A549 treated with DMSO at 1 μM for 4 hours (cell line): Measurements from ENCODE around the gene PIM3. TPM values are rescaled to one million over a fixed set of nuclear protein-coding genes. Genes with fewer than 3 reads are reported as not detected.

ENCODE experiments used
- total RNA-seq: library from RNA; stranded (reverse); fragments of 200-300 nt; extraction: Qiagen RNA extraction; gene quantifications from 5 replicates; pipeline ENCODE4 v1.2.3, GENCODE V29; 2022; ENCODE audit warnings: low read depth

PIM3 gene
- 25.4 to 36.8 TPM (median 29.6 TPM) in 5 replicates for total RNA-seq

DNA sequence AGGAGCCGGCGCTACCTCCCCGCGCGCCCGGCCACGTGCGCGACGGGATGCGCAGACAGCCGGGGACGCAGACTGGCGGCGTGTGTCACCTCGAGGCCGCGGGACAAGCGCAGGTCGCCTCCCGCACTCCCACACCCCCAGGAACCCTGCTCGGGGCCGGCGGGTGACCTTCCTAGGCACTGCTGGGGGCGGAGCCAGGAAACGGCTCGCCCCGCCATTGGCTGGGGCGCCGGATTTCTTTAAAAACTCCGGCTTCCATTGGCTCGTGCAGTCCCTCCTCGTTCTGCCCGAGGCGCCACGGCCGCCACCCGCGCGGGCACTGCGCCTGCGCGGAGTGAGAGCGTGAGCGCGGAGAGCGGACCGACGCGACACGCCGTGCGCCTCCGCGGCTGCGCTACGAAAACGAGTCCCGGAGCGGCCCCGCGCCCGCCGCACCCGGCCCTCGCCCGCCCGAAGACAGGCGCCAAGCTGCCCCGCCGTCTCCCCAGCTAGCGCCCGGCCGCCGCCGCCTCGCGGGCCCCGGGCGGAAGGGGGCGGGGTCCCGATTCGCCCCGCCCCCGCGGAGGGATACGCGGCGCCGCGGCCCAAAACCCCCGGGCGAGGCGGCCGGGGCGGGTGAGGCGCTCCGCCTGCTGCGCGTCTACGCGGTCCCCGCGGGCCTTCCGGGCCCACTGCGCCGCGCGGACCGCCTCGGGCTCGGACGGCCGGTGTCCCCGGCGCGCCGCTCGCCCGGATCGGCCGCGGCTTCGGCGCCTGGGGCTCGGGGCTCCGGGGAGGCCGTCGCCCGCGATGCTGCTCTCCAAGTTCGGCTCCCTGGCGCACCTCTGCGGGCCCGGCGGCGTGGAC lies at the start of gene PIM3:
Gene PIM3 (plus strand): TSS at position 614 of the 846 bp plus-strand sequence. CDS start 176 bp downstream, at position 790.

DNA sequence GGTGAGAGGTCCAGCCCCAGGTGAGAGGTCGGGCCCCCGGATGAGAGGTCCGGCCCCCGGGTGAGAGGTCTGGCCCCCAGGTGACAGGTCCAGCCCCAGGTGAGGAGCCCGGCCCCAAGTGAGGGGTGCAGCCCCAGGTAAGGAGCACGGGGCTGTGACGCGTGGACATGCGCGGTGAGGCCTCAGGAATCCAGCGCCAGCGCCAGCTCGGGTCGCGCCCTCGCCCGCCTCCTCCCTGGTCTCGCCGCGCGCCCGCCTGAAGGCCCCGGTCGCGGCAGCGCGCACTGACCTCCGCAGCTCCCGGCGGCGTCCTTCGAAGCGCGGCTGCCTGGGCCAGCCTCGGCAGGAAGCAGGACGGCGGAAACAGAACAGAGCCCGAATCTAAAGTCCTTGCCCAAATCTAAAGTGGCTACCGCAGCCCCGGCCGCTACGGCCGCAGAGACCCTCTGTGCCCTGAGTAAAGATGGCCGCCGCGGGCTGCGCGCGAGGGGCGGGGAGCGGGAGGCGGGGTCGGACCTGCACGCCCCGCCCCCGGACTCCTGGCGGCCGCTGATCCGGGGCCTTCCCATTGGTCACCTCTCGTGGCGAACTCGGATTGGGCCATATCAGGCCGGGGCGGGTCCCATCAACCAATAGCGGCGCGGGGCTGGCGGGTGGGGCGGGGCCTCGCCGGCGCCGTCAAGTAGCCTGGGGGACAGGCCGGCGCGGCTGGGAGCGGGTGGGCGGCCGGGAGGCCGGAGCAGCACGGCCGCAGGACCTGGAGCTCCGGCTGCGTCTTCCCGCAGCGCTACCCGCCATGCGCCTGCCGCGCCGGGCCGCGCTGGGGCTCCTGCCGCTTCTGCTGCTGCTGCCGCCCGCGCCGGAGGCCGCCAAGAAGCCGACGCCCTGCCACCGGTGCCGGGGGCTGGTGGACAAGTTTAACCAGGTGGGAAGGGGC lies 42.3 kb upstream of the PIM3 start, which contains the start of the genes ALG12 and CRELD2:
Gene ALG12 (minus strand): TSS at position 465 of the 937 bp plus-strand sequence. CDS start 4,673 bp downstream, outside the sequence.
Gene CRELD2 (plus strand): TSS at position 661 of the 937 bp plus-strand sequence. CDS start 136 bp downstream, at position 797.

DNA sequence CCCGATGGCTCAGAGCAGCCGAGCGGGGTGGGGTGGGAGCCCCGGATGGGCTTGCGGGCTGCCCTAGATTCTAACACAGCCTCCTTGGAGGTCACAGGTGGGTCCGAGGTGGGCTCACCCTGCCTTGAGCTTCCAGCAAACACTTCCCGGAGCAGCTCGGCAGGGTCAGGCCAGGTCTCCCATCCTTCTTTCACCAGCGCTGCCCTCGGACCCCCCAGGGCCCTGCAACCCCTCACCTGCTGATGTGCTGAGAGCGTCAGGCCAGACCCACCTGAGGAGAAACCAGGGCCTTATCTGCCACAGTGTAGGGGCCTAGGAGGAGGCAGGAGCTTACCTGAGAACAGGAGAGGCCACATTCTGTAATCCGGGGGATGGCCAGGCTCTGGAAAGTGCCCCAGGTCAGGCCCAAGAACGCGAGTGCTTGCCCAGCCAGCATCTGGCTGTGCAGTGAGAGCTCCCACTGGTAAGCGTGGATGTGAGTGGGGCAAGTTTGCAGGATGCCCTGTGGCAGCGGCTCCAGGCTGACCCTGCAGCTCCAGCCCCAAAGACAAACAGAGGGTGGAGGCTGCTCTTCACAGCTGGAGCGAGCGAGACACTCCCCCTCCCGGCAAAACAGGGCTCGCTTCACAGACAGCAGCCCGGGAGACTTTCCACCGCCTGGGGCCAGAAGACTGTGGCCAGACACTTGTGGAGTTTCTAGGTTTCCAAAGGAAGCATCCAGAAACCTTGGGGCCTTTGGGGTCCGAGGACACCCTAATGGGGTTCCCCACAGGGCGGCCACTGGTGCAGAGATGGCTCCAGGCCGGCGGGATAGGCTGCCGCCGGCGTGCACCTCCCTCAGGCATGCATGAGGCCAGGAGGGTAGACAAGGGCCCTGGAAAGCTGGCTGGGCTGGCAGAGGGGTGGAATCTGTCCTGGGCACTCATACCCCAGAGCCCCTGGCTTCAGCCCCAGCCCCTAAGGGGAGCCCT lies 51.9 kb downstream of the PIM3 start, which contains the start of gene IL17REL:
Gene IL17REL (minus strand): TSS at position 555 of the 971 bp plus-strand sequence. CDS start 119 bp downstream, at position 436.

Other genes starting within 250 kb of the PIM3 start
- gene BRD1, start 132.9 kb upstream of the PIM3 start, total RNA-seq: 14.2 to 15.4 TPM (median 14.8 TPM) in 5 replicates
- 10.9 to 13.7 TPM (median 12.9 TPM) in 5 replicates for gene ZBED4, start 106.9 kb upstream of the PIM3 start, total RNA-seq
- 6.9 to 13.6 TPM (median 10.7 TPM) in 5 replicates for gene ALG12, start 42.3 kb upstream of the PIM3 start, total RNA-seq
- 21.4 to 29.9 TPM (median 24.6 TPM) in 5 replicates for gene CRELD2, start 42.1 kb upstream of the PIM3 start, total RNA-seq
- gene IL17REL, start 52.0 kb downstream of the PIM3 start, total RNA-seq: 0.03 to 0.04 TPM (median 0.03 TPM) in 3 of 5 replicates, not detected in the others
- gene TTLL8, start 97.5 kb downstream of the PIM3 start, total RNA-seq: not detected in 5 replicates
- 0.03 to 0.09 TPM (median 0.04 TPM) in 3 of 5 replicates, not detected in the others for gene MLC1, start 124.7 kb downstream of the PIM3 start, total RNA-seq
- not detected in 5 replicates for gene MOV10L1, start 129.2 kb downstream of the PIM3 start, total RNA-seq
- gene PANX2, start 210.0 kb downstream of the PIM3 start, total RNA-seq: 5.8 to 7.5 TPM (median 6.3 TPM) in 5 replicates
- gene TRABD, start 225.1 kb downstream of the PIM3 start, total RNA-seq: 23.1 to 37.1 TPM (median 32.9 TPM) in 5 replicates
- gene SELENOO, start 240.2 kb downstream of the PIM3 start, total RNA-seq: 13.4 to 19.2 TPM (median 17.3 TPM) in 5 replicates